Activated CD4-positive, alpha-beta T cell treated with anti-CD3 and anti-CD28 coated beads, Interleukin-2, amount 50 U/mL, for 1 hour (primary cell): ENCODE results near the gene MEIS3.
"Not testable (repeated sequence)": the region's sequence is repeated elsewhere in the genome, so short reads cannot be mapped to it uniquely, and the experiment has no call there.

Experiments used
- DNase-seq: peaks from one replicate; pipeline ENCODE4 v3.0.0-alpha.2; 2020

MEIS3 gene

GRCh38 chr19:47414469-47414868, 4.9 kb downstream of the MEIS3 start:
- DNase-seq, result no peak

GRCh38 chr19:47413941-47414340, 5.4 kb downstream of the MEIS3 start:
- DNase-seq, result no peak

GRCh38 chr19:47411696-47412095, 7.6 kb downstream of the MEIS3 start:
- DNase-seq, result not testable (repeated sequence)

DNA sequence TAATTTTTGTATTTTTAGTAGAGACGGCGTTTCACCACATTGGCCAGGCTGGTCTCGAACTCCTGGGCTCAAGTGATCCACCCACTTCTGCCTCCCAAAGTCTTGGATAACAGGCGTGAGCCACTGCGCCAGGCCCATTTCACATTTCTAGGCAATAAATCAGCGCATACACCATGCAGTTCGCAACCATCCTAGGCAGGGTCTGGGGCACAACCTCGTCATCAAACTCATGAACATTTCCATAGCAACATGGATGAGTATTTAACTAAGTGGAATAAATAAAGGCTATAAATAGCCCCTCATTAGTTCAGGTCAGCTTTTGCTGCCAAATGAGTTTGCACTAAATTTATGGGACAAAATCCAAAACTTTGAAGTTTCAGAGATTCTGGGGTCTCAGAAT, 8.2 kb downstream of the MEIS3 start:
- no peak for DNase-seq

GRCh38 chr19:47408156-47408938, 11.0 kb downstream of the MEIS3 start:
- DNase-seq, result no peak

DNA sequence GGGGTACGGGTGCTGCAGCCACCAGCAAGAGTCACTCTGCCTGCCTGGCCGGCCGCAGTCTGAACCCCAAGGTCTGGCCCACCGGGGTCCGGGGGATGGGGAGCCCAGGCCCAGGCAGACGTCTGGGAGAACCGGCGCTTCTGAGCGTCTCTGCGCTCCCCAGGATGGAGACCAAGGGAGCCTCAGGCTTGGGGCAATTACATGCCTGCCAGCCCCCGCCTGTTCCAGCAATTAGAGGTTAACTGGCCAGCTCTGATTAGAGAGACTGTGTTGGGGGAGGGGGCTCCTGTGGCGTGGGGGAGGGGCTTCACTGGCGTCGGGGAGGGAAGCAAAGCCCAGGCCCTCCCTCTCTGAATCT, 11.9 kb downstream of the MEIS3 start:
- no peak for DNase-seq

DNA sequence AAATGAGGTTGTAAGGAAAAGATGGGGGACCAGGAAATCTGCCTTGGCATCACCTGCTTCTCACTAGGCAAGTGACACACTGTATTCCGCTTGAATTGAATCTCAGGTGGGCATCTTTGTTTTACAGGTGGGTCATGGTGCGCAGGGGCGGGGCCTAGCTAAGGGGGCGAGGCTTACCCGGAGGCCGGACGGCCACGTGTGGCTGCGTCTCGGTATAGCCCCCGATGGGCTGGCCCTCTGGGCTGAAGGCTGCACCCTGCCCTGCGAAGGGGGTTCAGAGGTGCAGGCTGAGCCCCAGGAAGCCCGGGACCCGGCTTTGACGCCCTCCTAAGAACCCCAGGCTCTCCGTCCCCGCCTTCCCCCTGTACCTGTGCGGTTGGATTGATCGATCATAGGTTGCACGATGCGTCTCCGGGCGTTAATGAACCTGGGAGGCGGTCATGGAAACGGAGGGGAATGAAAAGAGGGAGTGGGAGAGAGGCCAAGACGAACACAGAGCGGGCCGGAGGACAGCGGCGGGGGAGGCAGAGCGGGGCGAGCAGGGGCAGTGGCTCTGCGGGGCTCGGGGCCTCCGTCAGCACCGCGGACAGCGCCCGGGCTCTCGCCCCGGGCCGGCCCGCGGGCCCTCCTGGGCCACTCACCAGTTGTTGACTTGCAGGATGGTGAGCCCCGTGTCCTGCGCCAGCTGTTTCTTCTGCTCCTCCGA, 12.5 kb downstream of the MEIS3 start:
- DNase-seq, result no peak

DNA sequence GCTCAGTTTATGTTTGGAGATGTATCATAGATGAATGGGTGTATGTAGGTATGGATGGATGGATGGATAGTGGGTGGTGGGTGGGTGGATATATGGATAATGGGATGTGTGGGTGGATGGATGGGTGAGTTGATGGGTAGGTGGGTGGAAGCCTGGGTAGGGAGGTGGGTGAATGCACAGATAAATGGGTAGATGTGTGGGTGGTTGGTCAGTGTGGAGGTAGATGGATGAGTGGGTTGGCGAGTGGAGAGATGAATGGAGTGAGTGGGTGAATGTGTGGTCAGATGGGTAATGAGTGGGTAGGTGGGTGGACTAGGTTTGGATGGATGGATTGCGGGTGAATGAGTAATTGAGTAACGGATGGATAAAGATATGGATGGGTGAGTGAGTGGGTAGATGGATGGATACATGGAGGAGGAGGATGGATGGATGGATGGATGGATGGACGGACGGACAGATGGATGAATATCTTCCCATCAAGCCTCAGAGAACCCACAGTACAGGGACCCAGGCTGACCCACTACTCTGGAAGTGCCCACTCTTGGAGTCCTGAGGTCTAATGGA, 13.4 kb downstream of the MEIS3 start:
- DNase-seq, result no peak

DNA sequence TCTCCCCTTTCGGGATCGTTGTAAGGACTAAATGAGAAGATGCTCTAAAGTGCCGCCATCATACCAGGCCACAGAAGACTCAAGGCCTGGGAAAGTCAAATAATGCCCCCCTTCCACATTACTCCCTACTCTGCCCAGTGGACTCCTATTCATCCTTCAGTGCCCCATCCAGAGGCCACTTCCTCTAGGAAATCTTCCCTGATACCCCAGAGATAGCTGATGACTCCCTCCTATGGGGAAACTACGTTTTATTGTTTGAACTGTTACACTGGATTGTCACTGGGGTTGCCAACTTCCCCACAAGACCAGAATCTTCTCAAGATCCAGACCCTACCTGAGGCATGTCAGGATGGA, 14.2 kb downstream of the MEIS3 start:
- DNase-seq, result no peak

DNA sequence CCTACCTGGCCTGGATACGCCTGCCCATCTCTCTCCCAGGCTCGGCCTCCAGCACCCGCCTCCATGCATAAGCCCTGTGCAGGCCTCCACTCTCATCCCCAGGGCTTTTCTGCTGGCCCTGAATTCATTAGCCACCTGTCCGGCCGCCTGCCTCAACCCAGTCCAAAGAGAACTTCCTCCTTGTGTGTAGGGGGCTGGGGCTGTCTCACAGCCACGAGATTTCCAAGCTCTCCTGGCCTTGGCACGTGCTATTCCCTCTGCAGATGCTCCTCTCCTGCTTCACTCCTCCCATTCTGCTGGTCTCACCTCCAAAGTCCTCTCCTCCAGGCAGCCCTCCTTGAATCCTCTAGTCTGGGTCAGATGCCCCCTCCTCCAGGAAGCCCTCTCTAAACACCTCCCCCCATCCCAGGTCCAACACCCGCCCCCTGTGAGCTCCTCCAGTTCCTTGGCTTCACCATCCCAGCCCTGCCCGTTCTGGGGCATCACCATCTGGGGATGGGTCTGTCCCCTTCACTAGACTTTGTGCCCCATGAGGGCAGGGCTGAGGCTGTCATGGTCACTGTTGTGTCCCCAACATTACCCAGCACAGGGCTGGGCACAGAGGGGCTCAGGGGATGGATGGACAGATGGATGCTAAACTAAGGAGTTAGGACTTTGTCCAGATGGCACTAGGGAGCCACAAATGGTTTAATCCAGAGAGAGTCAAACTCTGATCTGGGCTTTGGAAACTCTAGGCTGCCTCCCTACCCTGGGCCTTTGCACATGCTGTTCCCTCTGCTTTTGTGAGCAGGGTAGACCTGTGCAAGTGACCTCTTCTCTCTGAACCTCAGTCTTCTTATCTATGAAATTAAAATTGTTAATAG, 14.8 kb downstream of the MEIS3 start:
- no peak for DNase-seq

- DNase-seq, result no peak
Observed at GRCh38 chr19:47402504-47402903, 16.8 kb downstream of the MEIS3 start.

DNA sequence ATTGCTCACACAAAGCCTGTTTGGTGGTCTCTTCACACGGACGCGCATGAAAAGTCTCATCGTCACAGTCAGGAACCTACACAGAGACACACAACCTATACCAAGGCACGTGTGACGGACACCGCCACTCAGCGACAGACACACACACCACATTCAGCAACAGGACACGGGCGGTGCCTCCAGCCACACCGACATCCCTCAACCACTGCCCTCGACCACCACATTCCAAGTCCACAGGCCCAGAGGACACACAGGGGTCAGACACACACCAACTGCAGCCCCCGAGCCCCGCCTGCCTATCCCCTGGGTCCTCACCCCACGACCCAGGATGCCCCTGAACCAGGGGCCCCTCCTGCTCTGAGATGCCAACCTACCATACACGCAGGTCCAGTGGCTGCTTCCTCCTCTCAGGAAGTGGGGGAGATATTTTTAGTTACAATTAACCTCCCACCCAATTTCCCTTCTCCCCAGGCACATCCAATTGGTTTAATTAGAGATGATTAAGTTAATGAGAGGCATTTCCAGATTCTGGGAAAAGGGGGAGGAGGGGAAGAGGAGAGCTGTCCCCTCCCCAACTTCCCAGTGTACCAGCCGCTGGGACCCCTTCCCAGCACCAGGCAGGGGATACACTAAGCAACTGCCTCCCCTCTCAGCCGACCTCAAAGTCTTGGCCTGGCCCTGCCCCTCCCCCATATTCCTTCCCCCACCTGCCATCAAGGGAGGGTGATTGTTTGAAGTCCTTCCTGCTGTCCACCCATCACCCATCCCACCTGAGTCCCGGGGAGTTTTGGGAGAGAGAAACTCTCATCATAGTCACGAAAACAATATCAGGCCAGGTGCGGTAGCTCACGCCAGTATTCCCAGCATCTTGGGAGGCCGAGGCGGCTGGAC, 20.4 kb downstream of the MEIS3 start:
- DNase-seq, result no peak

DNA sequence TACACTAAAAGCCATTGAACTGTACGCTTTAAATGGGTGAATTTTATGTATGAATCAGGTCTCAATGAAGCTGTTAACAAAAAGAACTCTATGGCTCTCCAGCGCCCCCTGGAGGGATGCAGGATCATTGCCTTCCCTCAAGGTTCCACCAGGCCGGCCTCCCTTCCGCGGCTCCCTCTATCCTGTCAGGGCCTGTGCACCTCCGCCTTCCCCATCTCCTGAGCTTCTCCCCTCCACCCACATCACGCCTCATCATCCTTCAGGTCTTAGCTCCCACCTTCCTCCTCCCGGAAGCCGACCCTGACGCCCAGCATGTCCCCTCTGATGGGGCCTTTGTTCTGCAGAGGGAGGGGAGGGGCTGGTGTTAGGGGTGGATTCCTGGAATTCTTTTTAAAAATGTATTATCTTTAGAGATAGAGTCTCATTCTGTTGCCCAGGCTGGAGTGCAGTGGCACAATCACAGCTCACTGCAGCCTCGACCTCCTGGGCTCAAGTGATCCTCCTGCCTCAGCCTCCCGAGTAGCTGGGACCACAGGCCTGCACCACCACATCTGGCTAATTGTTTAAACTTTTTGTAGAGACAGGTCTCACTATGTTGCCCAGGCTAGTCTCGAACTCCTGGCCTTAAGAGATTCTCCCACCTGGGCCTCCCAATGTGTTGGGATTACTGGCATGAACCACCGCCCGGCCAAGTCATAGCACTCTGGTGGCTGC, 27.7 kb downstream of the MEIS3 start:
- peak; percentile 85 for DNase-seq

DNA sequence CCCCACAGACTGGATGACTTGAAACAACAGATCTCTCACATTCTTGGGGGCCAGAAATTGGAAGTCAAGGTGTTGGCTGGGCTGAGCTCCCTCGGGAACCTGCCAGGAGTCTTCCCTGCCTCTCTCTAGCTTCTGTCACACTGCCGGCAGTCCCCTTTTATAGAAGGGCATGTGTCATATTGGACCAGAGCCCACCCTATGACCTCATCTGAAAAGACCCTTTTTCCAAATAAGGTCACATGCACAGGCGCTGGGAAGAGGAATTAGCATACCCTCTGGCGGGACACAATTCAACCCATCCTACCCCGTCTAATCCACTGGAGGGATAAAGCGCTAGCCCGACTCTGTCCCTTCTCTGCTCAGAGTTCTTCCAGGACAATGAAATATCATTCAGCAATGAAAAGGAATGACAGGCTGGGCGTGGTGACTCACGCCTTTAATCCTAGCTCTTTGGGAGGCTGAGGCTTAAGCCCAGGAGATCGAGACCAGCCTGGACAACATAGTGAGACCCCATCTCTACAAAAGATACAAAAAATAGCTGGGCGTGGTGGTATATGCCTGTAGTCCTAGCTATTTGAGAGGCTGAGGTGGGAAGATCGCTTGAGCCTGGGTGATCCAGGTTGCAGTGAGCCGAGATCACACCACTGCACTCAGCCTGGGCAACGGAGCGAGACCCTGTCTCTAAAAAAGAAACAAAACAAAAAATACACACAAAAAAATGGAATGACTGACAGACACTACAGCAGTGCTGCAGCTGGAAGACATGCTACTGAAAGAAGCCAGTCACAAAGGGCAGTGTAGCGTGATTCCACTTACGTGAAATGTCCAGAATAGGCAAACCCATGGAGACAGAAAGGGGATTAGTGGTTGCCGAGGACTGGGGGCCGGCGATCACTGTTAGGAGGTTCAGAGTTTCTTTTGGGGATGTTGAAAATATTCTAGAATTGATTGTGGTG, 28.5 kb downstream of the MEIS3 start:
- DNase-seq, result no peak

DNA sequence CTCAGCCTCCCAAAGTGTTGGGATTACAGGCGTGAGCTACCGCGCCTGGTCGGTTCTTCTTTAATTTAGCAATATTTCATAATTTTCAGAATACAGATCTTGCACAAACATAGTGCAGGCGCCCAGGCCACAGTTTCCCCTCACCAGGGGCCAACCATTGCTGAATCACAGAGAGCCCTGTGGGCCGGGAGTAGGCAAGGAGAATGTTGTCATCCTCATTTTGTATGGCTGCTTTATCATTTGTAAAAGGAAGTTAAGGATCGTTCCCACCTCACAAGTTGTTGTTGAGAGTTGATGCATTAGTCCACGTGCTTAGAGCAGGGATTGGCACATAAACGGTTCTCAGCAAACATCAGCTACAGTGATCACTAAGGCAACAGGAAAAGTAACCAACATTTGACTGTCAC, 30.2 kb downstream of the MEIS3 start:
- DNase-seq, result no peak

- not testable (repeated sequence) for DNase-seq
Observed at GRCh38 chr19:47388721-47389120, 30.6 kb downstream of the MEIS3 start.

- not testable (repeated sequence) for DNase-seq
Observed at GRCh38 chr19:47387623-47388022, 31.7 kb downstream of the MEIS3 start.

DNA sequence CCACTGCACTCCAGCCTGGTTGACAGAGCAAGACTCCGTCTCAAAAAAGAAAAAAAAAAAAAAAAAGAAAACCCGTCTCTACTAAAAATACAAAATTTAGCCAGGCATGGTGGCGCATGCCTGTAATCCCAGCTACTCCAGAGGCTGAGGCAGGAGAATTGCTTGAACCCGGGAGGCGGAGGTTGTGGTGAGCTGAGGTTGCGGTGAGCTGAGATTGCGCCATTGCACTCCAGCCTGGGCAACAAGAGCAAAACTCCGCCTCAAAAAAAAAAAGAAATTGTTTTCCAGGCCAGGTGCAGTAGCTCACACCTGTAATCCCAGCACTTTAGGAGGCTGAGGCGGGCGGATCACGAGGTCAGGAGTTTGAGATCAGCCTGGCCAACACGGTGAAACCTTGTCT, 32.7 kb downstream of the MEIS3 start:
- not testable (repeated sequence) for DNase-seq

- not testable (repeated sequence) for DNase-seq
Observed at GRCh38 chr19:47384533-47384932, 34.8 kb downstream of the MEIS3 start.

DNA sequence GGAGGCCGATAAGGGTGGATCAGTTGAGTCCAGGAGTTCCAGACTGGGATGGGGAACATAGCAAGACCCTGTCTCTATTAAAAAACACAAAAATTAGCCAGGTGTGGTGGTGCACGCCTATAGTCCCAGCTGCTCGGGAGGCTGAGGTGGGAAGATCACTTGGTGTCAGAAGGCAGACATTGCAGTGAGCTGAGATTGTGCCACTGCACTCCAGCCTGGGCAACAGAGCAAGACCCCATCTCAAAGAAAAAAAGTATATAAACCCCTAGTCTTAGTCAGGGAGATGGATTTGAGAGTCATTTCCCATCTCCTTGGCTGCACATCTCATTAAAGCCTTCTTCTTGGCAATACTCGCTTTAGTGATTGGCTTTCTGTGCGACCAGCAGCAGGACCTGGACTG, 35.4 kb downstream of the MEIS3 start:
- DNase-seq, result not testable (repeated sequence)
